HepG2 (cell line): ENCODE measurements around the gene ESYT3. TPM values are rescaled to one million over a fixed set of nuclear protein-coding genes. Genes with fewer than 3 reads are reported as not detected.

ENCODE experiments used
- ATAC-seq: fragments of 200-7000 bp; cut with Tn5 transposase; 3 replicates; pipeline ENCODE4 v1.9.1; 2020; ENCODE audit warnings: mild to moderate bottlenecking, moderate library complexity
- BruUV-seq: library from RNA; stranded (reverse); fragments of 400-500 nt; replicated peaks from 2 replicates; lab custom pipeline; 2021; lab: Mats Ljungman, UMichigan
- CTCF ChIA-PET: fragments of 300-600 bp; formaldehyde crosslinking; extraction: SDS; loops from one replicate; lab custom pipeline; 2021; ENCODE audit warnings: low total read pairs, inconsistent platforms, low intra/inter-chr PET ratio; lab: Yijun Ruan, JAX
- POLR2A ChIA-PET: fragments of 350-600 bp; sonication (Branson Sonifier 250); formaldehyde crosslinking; loops from one replicate; lab custom pipeline; 2020; ENCODE audit warnings: antibody characterized with exemption, inconsistent platforms; lab: Yijun Ruan, JAX
- DNase-seq: peaks from one replicate; pipeline ENCODE4 v3.0.0-alpha.2; 2015; ENCODE audit warnings: low spot score
- FAIRE-seq: peaks from 3 replicates; lab custom pipeline; 2011; peaks lifted over from hg19 to GRCh38; lab: Jason Lieb, UNC
- H2AFZ ChIP-seq: one replicate; pipeline ENCODE4 v1.6.1; 2011; ENCODE audit warnings: low read length, inconsistent platforms
- H3K27ac ChIP-seq: fragments of 300-600 bp; 3 replicates; pipeline ENCODE4 v1.8.0; 2011; ENCODE audit warnings: mixed run types, mild to moderate bottlenecking, mixed read lengths, low read length, inconsistent platforms; ENCODE audit not compliant: insufficient read depth; ENCODE audit errors: extremely low read length
- H3K27me3 ChIP-seq, 2 experiments: fragments of 200-600 bp in 1 of 2; 2 replicates in 1 of 2; 3 replicates in 1 of 2; pipeline versions ENCODE4 v1.6.0 to v1.8.0; 2011; ENCODE audit warnings: low read length in 2 of 2, mild to moderate bottlenecking in 2 of 2, moderate library complexity in 2 of 2, inconsistent platforms in 1 of 2; ENCODE audit not compliant: insufficient read depth in 2 of 2, control insufficient read depth in 1 of 2
- H3K36me3 ChIP-seq, 2 experiments: fragments of 200-600 bp in 1 of 2; replicated peaks in 1 of 2; 2 replicates in 1 of 2; 3 replicates in 1 of 2; pipeline versions ENCODE4 v1.5.1 to v1.8.0; 2011; ENCODE audit warnings: low read length in 2 of 2, inconsistent platforms in 1 of 2; ENCODE audit not compliant: insufficient read depth in 2 of 2, control insufficient read depth in 1 of 2
- H3K4me1 ChIP-seq: 2 replicates; pipeline ENCODE4 v1.5.1; 2012; ENCODE audit warnings: low read length, inconsistent platforms; ENCODE audit not compliant: insufficient read depth
- H3K4me2 ChIP-seq: 2 replicates; pipeline ENCODE4 v1.6.0; 2011; ENCODE audit warnings: low read depth, low read length, inconsistent platforms
- H3K4me3 ChIP-seq, 3 experiments: fragments of 200-600 bp in 1 of 3; sonication (generic), shearing (Covaris generic) in 1 of 3; replicated peaks in 1 of 3; 2 replicates each; pipeline ENCODE4 v1.5.1; 2011 to 2016; ENCODE audit warnings: low read length in 3 of 3, inconsistent platforms in 2 of 3, low read depth in 2 of 3, mild to moderate bottlenecking in 2 of 3, control low read depth in 1 of 3, mixed read lengths in 1 of 3; ENCODE audit not compliant: insufficient read depth in 1 of 3
- H3K79me2 ChIP-seq: one replicate; pipeline ENCODE4 v1.6.1; 2011; ENCODE audit warnings: low read length, inconsistent platforms; ENCODE audit not compliant: insufficient read depth
- H3K9ac ChIP-seq: 2 replicates; pipeline ENCODE4 v1.6.0; 2011; ENCODE audit warnings: mild to moderate bottlenecking, low read depth, low read length, inconsistent platforms; ENCODE audit not compliant: insufficient read depth
- H3K9me3 ChIP-seq: 2 replicates; pipeline ENCODE4 v1.5.1; 2012; ENCODE audit warnings: mild to moderate bottlenecking, low read length
- H4K20me1 ChIP-seq: 2 replicates; pipeline ENCODE4 v1.6.0; 2011; ENCODE audit warnings: inconsistent platforms, mild to moderate bottlenecking, low read length, moderate library complexity; ENCODE audit not compliant: insufficient read depth
- MAFK ChIP-seq, 2 experiments: IDR thresholded peaks in 1 of 2; conservative IDR thresholded peaks in 1 of 2; 2 replicates each; pipeline ENCODE4 v1.6.1; 2011; ENCODE audit warnings: improper control_type of control experiment in 2 of 2, low read length in 2 of 2
- WGBS: methylation state at CpG from one replicate; pipeline ENCODE4 v1.1.6; 2017; ENCODE audit warnings: low lambda C conversion rate; 5-methylcytosine and 5-hydroxymethylcytosine counted together
- in situ Hi-C: cut with HindIII; loops from 2 replicates; pipeline ENCODE4 v1.10.0; 2017; ENCODE audit warnings: low pct_unique_long_range_greater_than_20kb; ENCODE audit not compliant: extremely low pct_ligation_motif_present
- intact Hi-C: fragments of 100-400 bp; cut with micrococcal nuclease; formaldehyde crosslinking; loops from one replicate; pipeline ENCODE4 v1.10.0; 2022; ENCODE audit not compliant: unreplicated experiment
- polyA plus RNA-seq, 8 experiments: library from polyadenylated mRNA; depleted of rRNA in 3 of 8; stranded (reverse) in 7 of 8; unstranded in 1 of 8; fragments of >200 nt; fragmentation: Illumina TruSeq in 4 of 8; extraction: Trizol in 4 of 8; gene quantifications; 2 replicates each; pipeline versions ENCODE4 v1.2.1 to v1.2.3, GENCODE V29; 2011 to 2016; ENCODE audit warnings: low read depth in 4 of 8, missing spikeins in 1 of 8, mixed read lengths in 1 of 8; ENCODE audit not compliant: insufficient read depth in 1 of 8
- total RNA-seq, 5 experiments: library from RNA; depleted of rRNA; stranded (reverse); fragments of >200 nt; fragmentation: Illumina TruSeq; extraction: Trizol; gene quantifications; 2 replicates each; pipeline ENCODE4 v1.2.3, GENCODE V29; 2016; ENCODE audit warnings: low read depth in 1 of 5
- TF ChIP-seq, protein P1 (sequence below): sonication (generic); formaldehyde crosslinking; IDR thresholded peaks from 2 replicates; pipeline ENCODE4 v1.5.0; 2020; ENCODE audit warnings: mild to moderate bottlenecking, missing genetic modification reagents, moderate library complexity

ESYT3 gene
- total and polyA plus RNA-seq, 2 of the 13 experiments (the other 11 are each of a cell fraction or from before 2014, with no cell fraction given), result 1.5 to 4.1 TPM

DNA sequence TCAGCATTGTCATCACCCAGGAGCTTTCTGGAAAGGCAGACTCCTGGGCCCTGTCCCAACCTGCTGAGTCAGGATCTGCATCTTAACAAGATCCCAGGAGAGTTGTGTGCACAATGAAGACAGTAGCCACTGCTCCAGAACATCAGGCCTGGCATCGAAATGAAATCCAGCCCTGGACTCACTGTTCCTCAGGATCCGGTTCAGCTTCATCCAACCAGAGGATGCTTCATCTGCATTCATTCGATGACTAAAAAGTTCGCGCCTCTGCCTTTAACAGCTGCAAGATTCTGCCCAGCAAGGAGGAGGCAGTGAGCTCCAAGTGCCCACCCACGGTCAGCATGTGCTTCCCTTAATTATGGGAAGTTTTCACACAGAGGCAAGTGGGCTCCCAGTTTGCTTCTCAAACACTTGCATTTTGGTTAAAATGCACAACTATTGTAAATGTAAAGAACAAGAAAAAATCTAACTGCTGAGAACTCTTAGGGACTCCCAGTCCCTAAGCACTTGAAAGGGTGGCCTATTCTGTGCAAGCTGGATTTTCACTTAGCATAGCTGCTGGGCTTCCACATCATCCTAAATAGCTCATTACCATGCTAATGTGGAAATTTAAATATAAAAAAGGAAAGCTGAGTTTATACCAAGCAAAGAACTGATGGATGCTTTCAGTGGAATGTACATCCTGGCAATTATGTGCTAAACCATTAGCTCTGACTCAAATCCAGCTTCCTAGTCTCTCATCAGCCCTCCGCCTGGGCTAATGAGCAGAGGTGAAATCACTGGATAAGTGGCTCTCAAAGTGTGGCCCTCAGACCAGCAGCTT lies 25.5 kb upstream of the ESYT3 start:
- H3K4me2 ChIP-seq, result no peak overlapping the region
- POLR2A ChIA-PET, result no interaction called here
- 83% methylated on average over 7 of the region's 7 CpGs for WGBS
- TF ChIP-seq, protein P1, sequence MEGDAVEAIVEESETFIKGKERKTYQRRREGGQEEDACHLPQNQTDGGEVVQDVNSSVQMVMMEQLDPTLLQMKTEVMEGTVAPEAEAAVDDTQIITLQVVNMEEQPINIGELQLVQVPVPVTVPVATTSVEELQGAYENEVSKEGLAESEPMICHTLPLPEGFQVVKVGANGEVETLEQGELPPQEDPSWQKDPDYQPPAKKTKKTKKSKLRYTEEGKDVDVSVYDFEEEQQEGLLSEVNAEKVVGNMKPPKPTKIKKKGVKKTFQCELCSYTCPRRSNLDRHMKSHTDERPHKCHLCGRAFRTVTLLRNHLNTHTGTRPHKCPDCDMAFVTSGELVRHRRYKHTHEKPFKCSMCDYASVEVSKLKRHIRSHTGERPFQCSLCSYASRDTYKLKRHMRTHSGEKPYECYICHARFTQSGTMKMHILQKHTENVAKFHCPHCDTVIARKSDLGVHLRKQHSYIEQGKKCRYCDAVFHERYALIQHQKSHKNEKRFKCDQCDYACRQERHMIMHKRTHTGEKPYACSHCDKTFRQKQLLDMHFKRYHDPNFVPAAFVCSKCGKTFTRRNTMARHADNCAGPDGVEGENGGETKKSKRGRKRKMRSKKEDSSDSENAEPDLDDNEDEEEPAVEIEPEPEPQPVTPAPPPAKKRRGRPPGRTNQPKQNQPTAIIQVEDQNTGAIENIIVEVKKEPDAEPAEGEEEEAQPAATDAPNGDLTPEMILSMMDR (CRISPR knock-in tag), result no peak
- peak in 1 of 2 experiments; percentile 15; a peak in 1 of 4 replicates for TF ChIP-seq MAFK (conservative IDR thresholded peaks at IDR 0.05 in 1 of 2, IDR thresholded peaks at IDR 0.05 in 1 of 2; ENCODE audit: low read length in 2 of 2)
- TF ChIP-seq, all 625 proteins: peak for 1
- H3K27me3 ChIP-seq, result 0 out of 5 replicates have a peak, but pooled peaks cover 0 to 1% of the 10 kb centered on the region in 2 experiments
- CTCF ChIA-PET, result no interaction called here
- H3K27ac ChIP-seq, result no peak overlapping the region
- no peak overlapping the region for H2AFZ ChIP-seq
- H4K20me1 ChIP-seq, result no peaks in the 10 kb centered on the region
- no peak overlapping the region for H3K9ac ChIP-seq
- in situ Hi-C loops (no loop called here), intact Hi-C loops (no loop called here)
- DNase-seq, result no peak
- H3K4me3 ChIP-seq, result no peak overlapping the region
- H3K4me1 ChIP-seq, result peaks cover 10% of the 10 kb centered on the region; the same call in 1 of the 2 replicates
- H3K9me3 ChIP-seq, result no peaks in the 10 kb centered on the region
- BruUV-seq, result no TSS peak
- H3K36me3 ChIP-seq, result no peaks in the 10 kb centered on the region; a peak in 1 of 5 replicates
- H3K79me2 ChIP-seq, result no peaks in the 10 kb centered on the region
- no peak for FAIRE-seq
- ATAC-seq, result no peak
